GM19467 (cell line): ENCODE measurements around the gene EEF2K.

Source experiments
- ATAC-seq: cut with Tn5 transposase; IDR thresholded peaks from one replicate; pipeline ENCODE4 v1.9.1; 2021; ENCODE audit warnings: mild to moderate bottlenecking, moderate library complexity; ENCODE audit not compliant: unreplicated experiment

Gene EEF2K

GRCh38 chr16:22239131-22239805 lies 33.2 kb downstream of the EEF2K start:
- ATAC-seq, result no peak

GRCh38 chr16:22240023-22240710 lies 34.1 kb downstream of the EEF2K start:
- no peak for ATAC-seq

DNA sequence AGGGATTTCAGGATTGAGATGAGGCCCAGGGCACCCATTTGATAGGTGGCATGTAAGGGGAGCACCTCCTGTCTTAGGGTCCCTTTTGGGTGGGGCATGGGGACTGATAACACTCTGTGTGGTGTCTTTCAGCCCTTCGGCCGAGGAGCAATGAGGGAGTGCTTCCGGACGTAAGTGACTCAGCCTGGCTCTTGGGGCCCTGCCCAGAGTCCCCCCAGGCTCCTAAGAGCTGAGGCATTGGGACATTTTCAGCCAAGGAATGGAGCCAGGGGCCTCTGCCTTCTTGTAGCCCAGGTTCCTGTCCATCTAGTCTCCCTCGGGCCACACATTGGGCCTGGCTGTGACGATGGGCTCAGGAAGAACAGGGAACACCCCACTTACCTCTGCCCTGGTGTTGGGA lies 44.4 kb downstream of the EEF2K start:
- ATAC-seq, result no peak

DNA sequence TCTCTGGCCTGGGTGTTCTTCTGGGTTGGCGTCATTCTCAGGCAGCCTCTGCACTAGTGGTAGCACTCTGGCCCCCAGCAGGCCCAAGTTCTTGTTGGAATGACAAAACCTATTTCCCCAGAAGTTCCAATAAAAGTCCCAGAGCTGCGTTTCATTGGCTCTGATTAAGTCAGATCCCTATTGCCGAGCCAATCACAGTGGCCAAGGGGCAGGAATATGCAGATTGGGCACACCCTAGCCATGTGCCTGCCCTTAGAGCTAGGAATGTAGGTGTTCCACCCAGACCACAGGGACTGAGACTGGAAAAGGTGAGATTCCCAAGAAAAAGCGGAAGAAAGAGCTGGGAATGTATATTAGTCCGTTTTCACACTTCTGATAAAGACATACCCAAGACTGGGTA lies 46.2 kb downstream of the EEF2K start:
- no peak for ATAC-seq

DNA sequence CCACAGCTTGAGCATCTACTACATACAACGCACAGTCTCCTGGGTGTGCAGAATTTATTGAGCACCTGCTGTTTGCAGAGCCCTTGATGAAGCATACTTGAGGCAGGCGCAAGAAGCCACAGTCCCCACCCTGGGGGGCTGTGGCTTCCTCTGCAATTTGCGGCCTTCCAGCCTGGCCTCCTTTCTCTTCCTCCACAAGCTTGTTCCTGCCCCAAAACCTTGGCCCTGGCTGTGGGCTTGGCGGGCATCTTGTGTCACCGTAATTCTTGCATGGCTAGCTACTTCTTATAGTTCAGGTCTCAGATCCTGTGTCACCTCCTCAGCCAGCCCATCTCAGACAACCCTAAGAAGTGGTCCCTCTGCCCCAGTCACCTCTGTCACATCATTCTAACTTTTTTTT lies 47.2 kb downstream of the EEF2K start:
- ATAC-seq, result no peak

GRCh38 chr16:22255335-22255734 lies 49.3 kb downstream of the EEF2K start:
- ATAC-seq, result no peak

DNA sequence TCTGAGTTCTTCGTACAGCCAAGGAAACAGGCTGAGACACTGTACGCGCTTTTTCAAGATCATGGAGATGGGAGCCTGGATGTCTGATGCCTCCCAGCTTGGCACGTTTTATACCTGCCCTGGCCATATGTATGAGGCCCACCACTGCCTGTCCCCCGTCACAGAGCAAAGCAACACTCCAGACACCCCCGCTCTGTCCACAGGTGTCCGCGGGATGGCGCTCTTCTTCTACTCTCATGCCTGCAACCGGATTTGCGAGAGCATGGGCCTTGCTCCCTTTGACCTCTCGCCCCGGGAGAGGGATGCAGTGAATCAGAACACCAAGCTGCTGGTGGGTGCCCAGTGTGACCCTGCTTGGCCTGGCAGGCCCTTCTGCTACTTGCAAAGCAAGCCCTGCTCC lies 51.4 kb downstream of the EEF2K start:
- ATAC-seq, result no peak

DNA sequence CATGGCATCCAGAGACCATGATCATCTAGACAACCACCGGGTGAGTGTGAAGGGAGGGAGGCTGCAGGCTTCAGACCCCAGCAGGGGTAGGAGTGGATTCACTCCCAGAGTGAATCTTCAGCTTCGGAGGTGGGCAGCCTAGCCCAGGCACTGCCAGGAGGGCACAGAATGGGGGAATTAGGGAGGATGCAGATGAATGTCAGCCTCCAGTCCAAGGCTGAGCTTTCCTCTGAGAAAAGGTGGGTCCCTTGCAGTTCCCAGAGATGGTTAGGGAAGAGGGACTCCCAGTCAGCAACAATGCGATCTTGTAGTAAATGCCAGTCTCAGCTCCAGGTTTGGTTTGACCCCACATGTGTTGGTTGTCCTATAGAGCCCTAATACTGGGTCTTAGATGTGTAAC lies 54.4 kb downstream of the EEF2K start:
- no peak for ATAC-seq

- no peak for ATAC-seq
These were observed 56.4 kb downstream of the EEF2K start for GRCh38 chr16:22262460-22262859.

DNA sequence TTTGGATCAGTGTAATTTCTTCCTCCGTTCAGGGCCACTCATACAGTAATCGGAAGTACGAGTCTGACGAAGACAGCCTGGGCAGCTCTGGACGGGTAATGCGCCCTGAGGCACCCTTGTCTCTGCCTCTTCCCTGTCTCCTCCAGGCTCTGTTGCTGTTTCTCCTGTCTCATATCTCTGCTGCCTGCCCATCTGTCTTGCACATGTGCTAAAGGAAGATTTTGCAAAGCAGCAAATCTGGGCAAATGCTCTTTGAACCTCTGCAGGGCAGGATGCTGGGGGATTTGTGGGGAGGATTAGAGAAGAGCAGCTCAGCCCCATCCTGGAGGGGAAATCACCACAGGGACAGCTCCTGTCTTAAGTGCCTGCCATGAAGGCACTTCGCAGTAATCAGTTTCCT lies 58.7 kb downstream of the EEF2K start:
- ATAC-seq, result no peak

- no peak for ATAC-seq
These were observed 59.3 kb downstream of the EEF2K start for GRCh38 chr16:22265351-22265750.

DNA sequence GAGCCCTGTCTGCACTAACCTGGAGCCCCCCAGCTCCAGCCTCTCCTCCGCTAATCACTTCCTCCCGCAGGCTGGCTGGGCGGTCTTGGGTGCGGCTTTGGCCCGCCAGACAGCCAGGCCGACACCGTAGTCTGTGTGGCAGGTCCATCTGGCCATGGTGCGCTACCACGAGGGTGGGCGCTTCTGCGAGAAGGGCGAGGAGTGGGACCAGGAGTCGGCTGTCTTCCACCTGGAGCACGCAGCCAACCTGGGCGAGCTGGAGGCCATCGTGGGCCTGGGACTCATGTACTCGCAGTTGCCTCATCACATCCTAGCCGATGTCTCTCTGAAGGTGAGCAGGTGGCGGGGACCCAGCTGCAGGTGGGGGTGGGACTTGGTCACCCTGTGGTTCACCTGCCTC lies 60.5 kb downstream of the EEF2K start:
- ATAC-seq, result no peak

DNA sequence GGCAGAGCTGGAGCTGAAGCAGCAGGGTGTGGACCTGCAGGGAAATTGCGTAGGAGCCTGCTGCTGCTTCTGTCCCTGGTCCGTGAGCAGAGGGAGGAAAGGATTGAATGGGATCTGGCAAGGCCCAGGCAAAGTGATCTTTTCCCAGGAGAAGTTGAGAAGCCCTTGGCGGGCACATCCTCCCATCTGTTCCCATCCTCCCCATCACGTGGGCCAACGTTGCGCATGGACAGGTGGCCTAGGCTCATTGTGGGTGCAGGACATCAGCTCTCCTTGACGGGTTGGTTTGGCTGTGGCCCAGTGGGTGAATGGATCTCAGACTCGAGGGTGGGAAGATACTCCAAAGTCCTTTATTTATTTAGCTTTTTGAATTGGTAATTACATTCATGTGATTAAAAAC lies 61.7 kb downstream of the EEF2K start:
- no peak for ATAC-seq

- no peak for ATAC-seq
These were observed 64.4 kb downstream of the EEF2K start for GRCh38 chr16:22270525-22270924.

DNA sequence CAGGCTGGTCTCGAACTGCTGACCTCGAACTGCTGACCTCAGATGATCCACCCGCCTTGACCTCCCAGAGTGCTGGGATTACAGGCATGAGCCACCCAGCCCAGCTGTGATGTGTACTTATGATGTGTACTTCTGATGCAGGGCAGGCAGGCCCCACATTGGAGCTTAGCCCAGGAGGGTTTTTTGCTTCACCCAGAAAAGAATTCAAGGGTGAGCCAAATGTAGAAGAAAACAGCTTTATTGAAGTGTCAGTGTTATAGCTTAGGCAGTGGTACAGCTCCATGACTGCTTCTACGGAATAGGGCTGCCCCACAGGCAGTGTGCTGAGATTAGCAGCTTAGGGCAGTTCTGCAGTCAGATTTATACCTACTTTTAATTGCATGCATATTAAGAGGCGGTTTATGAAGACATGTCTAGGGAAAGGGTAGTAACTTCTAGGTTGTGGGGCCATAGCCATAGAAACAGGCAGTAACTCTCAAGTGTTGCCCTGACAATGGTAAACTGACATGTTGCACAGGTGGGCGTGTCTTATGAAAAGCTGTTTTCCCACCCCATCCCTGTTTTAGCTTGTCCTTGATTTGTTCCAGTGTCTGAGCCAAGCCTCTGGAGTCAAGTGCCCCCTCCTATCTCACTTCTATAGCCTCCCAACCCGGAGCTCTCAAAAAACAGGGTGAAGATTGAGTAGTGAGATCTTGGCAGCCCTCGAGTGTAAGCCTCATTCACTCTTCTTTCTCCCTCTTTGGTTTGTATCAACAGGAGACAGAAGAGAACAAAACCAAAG lies 67.0 kb downstream of the EEF2K start:
- ATAC-seq, result no peak

- ATAC-seq, result no peak
These were observed 68.8 kb downstream of the EEF2K start for GRCh38 chr16:22274916-22275315.

- no peak for ATAC-seq
These were observed 72.6 kb downstream of the EEF2K start for GRCh38 chr16:22278441-22279230.

- ATAC-seq, result no peak
These were observed 76.3 kb downstream of the EEF2K start for GRCh38 chr16:22282254-22282892.

GRCh38 chr16:22284637-22285036 lies 78.6 kb downstream of the EEF2K start:
- no peak for ATAC-seq

GRCh38 chr16:22285080-22285479 lies 79.0 kb downstream of the EEF2K start:
- ATAC-seq, result no peak

DNA sequence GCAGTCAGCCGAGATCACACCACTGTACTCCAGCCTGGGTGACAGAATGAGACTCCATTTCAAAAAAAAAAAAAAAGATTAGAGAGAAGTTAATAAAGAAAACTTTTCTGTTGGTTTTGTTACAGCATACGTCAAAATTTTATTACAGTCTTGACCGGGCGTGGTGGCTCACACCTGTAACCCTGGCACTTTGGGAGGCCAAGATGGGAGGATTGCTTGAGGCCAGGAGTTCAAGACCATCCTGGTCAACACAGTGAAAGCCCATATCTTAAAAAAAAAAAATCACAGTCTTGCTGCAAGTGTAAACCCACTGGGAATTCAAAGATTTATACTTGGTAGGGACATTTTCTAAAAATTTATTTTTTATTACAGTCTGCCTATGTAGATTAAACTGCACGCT lies 84.9 kb downstream of the EEF2K start:
- no peak for ATAC-seq
